ENCODE results near the gene ANKRD16.
"Not testable (repeated sequence)": the region's sequence is repeated elsewhere in the genome, so short reads cannot be mapped to it uniquely, and the experiment has no call there.

The ANKRD16 gene

DNA sequence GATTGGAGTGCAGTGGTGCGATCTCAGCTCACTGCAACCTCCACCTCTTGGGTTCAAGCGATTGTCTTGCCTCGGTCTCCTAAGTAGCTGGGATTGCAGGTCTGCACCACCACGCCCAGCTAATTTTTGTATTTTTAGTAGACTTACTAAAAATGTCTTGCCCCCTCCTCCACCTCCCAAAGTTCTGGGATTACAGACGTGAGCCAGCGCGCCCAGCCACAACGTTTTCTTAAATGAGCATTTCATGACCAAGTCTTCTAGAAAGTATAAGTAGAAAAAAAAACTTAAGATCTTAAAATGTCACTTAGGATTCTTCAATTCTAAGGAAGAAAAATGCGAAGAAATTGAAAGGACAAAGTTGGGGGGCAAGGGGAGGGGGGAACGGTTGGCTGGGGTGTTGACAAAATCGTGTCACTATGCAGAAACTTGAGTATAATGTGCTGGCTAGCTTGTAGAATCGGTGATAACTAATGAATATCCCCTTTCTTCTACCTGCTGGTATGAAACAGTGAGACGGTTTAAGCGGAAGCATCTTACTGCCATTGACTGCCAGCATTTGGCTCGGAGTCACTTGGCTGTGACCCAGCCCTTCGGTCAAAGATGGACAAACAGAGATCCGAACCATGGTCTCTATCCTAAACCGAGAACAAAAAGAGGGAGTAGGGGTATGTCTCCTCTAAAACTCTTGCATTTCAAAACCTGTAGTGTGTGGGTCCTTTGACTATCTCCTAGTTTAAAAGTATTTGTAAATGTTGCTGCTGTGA, 13.0 kb upstream of the ANKRD16 start:
- no peak for DNase-seq

DNA sequence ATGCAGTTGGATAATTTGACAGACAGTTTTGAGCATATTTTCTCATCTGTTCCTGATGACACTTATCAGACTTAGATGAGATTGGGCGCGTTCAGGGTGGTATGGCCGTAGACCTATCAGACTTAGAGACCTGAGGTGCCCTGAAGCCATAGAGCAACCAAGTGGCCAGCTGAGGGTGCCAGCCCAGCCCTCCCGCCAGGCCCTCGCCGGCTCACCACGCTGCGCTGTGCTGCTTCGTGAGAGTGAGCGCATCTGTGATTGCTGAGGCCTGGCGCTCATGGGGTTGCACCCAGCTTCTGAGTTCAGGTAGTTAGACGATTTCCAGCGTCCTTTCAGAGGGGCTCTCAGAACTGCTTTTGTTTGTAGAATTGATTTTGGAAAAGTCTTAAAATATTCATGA, 10.6 kb upstream of the ANKRD16 start:
- no peak for DNase-seq

DNA sequence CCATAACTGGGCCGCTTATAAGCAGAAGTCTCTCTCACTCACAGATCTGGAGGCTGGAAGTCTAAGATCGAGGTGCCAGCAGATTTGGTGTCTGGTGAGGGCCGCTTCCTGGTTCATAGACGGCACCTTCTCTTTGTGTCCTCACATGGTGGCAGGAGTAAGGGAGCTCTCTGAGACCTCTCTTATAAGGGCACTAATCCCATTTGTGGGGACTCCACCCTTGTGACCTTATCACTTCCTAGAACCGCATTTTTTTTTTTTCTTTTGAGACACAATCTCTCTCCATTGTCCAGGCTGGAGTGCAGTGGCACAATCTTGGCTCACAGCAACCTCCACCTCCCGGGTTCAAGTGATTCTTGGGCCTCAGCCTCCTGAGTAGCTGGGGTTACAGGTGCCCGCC, 8.5 kb upstream of the ANKRD16 start:
- DNase-seq = no peak

DNA sequence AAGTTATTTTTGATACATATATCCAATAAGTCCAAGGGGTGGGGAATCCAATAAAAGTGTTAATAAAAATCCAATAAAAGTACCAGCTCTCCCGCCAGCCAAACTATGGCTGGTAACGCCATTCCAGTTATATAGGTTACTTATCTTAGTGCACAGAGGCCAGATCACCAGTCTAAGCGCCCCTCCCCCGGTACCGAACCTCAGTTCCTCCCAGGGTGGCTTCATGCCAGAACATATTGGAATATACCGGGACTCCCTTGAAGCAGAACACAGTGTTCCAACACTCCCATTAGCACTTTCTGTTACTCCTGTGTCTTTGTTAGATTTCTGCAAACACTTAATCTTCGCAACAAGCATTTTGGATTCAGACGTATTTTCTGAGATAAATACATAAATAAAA, 7.8 kb upstream of the ANKRD16 start:
- no peak for DNase-seq

DNA sequence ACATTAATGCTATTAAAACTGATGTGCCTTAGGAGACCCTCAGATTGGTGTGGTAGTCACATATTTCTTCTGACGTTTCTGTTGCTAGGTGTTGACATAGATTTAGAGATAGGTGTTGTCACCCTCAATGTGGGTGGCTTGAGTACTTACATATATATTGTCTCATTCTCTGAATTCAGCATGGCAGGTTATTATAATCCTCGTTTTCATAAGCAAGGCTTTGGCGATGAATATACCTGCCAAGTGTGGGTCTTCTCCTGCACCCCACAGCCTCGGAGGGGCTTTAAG, 7.3 kb upstream of the ANKRD16 start:
- no peak for DNase-seq

DNA sequence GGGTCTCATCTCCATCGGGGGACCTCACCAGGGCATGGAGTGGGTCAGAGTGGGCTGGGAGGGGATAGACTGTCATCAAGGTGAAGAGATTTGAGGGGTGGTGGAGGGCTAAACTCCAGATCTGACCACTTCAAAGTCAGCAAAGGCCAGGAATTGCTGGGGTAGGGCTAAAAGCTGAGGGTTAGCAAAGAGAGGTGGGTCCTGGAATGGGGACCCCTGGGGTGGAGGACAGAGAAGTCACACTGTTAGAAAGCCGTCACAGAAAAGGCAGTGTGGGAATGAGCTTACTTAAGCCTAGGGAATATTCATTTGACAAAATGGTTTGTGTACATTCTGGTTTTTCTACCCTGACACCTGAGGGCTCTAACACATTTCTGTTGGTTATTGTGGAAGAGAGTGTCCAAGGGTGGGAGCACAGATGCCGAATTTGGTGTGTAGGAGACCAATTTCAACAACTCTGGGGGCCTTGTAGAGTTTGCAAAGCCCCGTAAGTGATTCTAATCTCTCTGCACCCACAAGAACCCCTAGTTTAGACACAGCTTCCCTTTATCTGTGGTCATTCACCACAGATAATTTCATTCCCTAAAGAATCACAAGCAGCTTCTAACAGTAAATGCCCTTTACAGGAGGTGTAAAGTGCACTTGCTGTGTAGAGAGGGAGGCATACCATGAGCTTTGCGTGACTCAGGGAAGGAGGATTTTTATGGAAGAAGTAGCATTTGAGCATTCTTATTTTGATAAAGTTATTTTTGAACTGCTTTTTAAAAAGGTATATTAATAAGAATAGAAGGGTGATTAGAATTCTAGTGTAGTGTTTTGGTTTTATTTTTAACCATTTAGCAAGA, 6.7 kb upstream of the ANKRD16 start:
- no peak for DNase-seq

DNA sequence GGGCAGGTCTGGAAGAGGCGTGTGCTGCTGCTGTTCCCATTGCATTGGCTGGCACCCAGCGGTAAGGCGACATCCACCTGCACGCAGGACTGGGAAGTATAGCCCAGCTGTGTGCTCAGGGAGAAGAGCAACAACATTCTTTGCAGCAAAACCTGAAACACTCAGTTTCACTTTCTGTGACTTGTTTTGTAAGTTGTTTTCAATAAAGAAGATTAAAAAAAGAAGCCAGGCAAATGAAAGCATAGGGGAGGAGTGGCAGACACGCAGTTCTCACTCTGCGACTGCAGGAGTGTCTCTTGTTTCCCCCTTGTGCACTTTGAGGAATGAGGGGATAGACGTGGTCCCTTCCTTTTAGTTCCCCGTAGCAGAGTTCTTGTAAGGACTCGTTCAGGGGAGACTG, 6.1 kb upstream of the ANKRD16 start:
- DNase-seq = no peak

DNA sequence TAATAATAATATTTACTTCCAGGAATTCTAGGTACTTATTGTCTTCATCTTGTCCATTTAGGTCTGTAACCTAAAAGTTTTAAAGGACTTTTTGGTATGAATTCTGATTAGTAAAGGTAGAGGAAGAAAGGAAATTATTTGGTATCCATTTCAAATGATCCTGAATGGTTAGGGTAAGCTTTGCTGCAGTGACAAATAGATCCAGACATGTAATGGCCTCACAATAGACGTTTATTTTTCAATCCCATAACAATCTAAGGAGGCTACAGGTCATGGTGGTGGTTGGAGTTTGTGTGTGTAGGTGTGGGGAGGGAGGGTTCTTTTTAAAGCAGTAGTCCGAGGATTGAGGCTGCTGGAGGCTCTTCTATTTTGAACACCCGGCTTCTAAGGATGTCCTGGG, 5.7 kb upstream of the ANKRD16 start:
- no peak for DNase-seq

DNA sequence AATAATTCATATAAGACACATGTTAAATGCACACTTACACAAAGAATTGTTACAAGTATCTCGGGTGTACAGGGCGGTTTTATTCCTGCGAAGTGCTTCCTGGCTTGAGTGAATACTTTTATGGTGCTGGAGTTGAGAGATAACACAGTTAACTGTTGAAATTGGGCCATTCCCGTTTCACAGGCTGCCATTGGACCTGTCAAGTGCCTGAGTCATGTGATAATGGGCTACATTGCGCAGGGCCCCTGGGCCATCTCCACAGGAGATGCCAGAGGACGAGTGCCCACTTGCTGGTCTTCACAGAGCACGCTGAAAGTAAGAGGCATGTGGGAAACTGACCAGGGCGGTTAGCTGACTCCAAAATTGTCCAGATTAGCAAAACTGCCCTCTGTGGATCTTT, 5.2 kb upstream of the ANKRD16 start:
- DNase-seq = no peak

DNA sequence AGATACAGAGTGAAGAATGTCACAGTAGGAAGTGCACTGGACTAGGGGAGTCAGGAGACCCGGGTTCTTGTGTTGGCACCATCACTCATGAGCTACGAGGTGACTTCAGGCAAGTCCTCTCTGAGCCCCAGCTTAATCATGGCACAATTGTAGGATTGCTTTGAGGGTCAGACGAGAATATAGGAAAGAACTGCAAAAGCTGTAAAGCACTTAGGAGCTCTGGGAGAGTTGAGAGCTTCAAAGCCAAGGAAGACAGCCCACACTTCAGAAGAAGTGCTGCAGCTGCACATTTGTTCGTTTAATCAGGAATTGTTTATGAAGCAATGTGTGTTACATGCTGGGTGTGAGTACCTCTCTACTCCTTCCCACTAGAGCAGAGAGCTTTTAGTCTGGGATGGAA, 4.7 kb upstream of the ANKRD16 start:
- DNase-seq = no peak

DNA sequence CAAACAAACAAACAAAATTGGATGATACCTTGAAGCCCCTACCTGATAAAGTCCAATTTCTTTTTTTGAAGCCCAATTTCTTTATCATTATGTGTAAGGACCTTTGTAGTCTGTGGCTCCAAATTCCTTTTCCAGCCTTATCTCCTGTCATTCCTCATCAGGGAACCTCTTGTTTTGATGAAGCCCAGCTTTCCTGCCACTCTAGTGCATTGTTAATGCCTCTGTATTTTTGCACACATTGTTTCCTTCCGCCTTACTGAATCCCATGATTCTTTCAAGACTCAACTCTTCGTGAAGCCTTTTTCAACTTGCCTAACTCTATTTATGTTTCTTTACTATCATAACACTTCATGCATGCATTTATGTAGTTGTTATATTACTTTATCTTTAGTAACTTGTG, 3.6 kb upstream of the ANKRD16 start:
- DNase-seq = no peak

DNA sequence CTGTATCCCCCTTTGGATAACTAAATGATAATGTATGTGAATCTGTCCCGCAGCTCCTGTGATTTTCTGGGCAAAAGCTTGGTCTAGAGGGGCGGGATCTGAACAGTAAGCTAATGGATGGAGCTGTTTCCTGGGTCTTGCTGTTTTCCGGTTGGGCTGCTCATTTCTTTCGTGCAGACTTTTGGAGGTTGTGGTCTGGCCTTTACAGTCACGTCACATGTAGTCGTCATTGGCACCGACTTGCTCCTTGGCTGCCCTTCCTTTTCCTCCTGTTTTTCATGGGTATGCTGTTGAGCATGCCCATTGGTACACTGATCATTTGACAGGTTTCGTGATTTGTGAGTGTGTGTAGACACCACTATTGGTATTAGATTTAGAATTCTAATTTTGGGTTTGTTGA, 2.3 kb upstream of the ANKRD16 start:
- DNase-seq = no peak

DNA sequence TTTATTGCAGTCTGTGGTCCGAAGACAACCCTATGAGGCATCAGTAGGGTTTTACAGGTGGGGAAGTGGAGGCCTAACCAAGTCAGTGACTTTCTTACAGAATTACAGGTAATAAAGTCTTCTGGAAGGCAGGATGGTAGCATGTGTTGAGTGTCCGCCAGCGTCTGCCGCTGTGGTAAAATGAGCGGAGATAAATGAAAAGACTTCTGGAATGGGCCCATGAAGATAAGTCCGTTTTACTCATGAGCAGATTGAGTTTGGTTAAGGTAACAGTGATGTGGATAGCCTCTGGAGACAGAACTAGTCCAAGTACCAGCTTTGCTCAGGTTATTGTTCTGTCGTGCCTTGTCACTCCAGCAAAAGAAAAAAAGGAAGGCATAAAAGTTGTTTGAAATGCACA, 1.3 kb upstream of the ANKRD16 start:
- DNase-seq = no peak

DNA sequence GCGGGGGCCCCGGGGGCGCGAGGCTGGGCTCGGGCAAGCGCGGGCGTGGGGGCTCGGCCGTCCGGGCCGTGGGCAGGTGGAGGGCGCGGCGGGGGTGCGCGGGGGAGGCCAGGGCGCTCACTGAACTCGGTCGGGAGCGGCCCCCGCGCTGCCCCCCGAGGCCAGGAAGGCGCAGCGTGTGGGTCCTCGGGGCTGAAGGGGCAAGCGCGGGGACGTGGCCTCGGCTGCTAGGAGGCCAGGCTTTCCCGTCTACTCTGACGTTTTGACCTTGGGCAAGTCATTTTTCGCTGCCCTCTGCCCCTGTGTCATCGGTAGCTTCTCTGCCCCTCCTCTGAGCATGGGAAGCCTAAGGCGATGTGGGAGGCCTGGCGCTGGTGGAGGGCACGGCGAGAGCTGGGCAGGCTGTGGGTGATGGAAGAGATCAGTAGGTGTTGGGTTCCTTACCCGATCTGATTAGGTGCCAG, 791 bp upstream of the ANKRD16 start:
- DNase-seq = peak; percentile 30

DNA sequence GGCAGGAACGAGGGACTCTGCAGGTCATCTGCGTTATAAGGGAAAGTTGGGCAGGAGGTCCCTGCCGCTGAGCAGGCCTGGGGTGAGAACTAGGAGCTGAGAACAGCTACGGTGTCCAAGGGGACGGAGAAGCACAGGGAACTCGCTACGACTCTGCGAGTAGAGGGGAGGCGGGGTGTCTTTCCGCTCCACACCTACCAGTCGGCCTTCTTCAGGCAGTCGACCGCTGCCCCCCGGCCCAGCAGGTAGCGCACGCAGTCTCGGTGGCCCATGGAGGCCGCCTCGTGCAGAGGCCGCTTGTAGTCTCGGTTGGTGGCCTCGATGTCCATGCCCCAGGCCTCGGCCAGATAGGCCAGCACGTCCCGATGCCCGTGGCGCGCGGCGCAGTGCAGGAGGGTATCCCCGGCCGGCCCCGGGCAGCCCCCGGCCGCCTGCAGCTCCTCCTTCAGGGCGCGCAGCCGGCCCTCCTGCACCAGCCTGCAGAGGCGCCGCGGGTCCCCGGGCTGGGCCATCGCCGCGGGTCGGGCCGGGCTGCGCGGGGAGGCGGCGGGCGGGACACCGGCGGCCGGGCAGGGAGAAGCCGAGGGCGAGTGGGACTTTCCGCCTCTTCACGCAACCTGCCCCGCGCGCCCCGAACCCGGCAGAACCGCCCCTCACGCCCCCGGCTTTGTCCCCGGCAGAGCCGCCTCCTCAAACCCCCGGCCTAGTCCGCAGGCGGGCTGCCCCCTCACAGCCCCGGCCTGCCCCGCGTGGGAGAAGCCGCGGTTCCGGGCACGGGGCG, 660 bp downstream of the ANKRD16 start:
- peak; percentile 41 for DNase-seq

DNA sequence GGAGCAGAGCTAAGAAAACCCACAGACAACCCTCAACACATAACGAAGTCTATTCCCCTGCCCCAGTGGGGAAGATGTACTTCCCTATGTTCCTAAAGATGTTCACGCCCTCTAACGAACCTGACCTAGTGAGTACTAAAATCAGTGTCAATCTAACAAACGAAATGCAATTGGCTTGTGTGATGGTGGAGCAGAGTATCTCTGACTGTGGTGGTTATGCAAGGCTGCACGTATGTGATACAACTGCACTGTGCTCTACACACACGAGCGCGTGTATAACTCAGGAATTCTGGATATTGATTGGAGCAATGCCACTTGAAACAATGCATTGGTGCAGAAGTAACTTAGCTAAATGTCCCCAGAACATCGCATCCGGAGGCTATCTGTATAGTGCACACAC, 1.3 kb downstream of the ANKRD16 start:
- DNase-seq = no peak

DNA sequence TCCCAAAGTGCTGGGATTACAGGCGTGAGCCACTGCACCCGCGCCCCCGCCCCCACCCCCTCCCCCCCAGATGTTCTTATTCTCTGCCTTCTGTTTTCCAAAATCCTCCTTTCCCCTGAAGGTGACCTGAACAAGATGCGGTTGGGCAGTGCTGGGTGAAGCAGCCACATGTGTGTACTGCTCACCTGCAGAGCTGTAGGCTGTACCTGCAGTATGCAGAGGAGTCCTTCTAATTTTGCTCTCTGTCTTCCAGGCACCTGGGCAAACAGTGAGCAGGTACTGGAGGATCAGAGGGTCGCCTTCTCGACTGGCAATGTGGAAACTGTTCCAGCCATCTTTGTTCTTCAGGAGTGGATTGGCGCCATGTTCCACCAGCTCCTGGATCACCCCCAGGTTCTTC, 2.1 kb downstream of the ANKRD16 start:
- DNase-seq = no peak

DNA sequence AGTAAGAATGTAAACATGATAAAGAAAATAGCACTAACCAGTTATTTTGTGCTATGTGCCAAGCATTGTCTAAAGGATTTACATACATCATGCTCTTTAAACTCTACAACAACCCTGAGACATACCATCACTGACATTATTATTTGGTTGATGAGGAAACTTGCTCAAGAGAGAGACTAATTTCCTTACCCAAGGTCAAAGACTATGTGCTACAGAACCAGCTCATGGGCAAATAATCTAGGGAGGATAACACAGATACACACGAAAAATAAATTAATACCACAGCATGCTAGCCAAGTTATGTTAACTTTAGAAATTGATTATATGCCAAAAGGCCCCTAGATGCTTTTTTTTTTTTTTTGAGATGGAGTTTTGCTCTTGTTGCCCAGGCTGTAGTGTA, 2.7 kb downstream of the ANKRD16 start:
- no peak for DNase-seq

DNA sequence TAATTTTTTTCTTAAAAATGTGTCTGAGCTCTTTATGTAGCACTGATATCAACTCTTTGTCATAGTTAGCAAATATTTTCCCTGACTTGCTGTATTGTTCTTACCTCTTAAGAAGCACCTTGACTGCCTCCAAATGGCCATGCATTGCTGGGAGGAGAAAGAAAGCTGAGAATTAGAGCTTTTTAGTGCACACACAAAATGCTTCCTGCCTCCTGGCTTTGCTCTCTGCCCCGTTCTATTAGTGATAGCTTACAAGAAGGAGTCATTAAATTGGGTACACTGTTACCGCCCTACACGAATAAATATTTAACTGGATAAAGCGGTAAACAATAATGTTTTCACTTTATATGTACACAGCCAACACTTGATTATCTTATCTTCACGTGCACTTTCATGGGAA, 4.1 kb downstream of the ANKRD16 start:
- DNase-seq = no peak

DNA sequence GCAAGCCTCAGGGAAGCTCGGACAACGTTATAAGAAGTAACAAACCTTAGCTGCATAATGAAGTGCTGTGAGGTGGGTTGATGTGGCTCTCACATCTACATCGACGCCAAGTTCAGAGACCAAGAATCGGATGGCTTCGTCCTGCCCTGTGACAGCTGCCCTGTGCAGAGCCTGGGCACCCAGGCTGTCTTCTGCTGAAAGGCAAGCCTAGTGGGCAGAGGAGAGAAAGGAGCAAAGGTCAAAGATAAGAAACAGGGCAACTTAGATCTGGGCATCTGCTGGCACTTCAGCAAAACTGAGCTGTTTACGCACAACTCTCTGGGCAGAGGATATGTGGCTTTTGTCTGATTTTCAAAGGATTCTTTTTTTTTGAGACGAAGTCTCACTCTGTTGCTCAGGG, 6.7 kb downstream of the ANKRD16 start:
- DNase-seq = no peak

DNA sequence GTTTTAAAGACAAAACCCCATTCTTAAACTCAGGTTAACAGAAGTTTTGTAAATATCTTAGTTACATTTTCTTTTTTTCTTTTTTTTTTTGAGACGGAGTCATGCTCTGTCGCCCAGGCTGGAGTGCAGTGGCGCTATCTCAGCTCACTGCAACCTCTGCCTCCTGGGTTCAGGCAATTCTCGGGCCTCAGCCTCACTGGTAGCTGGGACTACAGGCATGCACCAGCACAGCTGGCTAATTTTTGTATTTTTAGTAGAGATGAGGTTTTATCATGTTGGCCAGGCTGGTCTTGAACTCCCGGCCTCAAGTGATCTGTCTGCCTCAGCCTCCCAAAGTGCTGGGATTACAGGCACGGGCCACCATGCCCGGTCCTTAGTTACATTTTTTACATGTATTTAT, 12.7 kb downstream of the ANKRD16 start:
- DNase-seq = not testable (repeated sequence)

DNA sequence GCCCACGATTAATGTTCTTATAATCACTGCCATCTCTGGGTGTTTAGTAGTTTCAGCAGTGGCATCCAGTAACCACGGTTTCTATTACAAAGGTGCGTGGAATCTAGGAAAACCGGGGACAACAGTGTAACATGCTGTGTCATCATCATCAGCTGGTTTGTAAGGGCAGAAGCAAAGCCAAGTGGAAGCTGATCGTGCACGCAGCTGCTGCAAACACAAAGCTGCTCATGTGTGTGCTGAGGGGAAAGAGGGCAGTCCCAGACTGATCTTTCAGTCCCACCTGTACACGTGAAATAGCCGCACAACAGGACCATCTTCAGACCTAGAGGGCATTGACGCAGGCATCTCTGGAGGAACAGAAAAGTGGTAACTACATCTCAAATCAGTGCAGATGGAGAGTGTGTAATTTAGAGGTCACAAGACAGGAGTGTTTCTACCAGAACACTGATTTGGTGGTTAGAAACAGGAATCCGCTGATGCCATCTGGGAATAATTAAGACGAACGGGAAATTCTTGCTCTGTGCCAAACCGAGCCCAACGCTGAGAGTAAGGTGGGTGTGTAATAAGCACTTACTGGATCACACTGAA, 13.4 kb downstream of the ANKRD16 start:
- no peak for DNase-seq

DNA sequence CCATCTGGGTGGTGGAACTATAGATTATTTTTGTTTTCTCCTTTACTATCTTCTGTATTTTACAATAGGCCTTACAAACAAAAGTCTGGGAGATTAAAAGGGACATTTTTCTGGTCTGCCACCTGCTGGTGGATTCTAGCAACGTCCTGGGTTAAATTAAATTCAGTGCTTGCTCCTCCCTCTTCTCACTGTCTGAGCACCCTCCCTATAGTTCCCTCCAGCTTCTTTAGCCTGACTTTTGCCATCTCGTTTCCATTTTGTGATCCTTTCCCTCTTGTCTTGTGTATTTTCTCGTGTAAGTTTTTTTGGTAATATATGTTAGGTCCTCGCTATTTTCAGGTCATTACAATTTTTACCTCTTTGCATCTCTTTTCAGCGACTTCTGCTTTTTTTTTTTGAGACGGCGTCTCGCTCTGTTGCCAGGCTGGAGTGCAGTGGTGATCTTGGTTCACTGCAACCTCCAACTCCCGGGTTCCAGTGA, 16.1 kb downstream of the ANKRD16 start:
- DNase-seq = peak; percentile 76
